ENCODE results near the gene LSS. TPM values are rescaled to one million over a fixed set of nuclear protein-coding genes. Genes with fewer than 3 reads are reported as not detected.

LSS gene
- total RNA-seq, 2 donors from 2014 or later = 38.9 to 68.9 TPM

GRCh38 chr21:46254208-46254975, 25.8 kb upstream of the LSS start:
- 81 to 93% methylated on average over 10 to 12 of the region's 12 CpGs for WGBS, 2 donors
- TF ChIP-seq POLR2A (IDR thresholded peaks at IDR 0.05) (no peak), CTCF (IDR thresholded peaks at IDR 0.05) (no peak)
- ATAC-seq (no peak), DNase-seq (no peak)
- Histone ChIP-seq H3K36me3 (replicated peaks in 1 of 2; ENCODE audit: insufficient read depth in 1 of 2, low read depth in 2 of 2) (peaks cover 13 to 63% of the 10 kb centered on the region in 2 donors), H3K4me1 (no peaks in the 10 kb centered on the region), H3K9me3 (no peaks in the 10 kb centered on the region), H3K27ac (no peak overlapping the region), H3K27me3 (no peaks in the 10 kb centered on the region), H3K4me3 (no peak overlapping the region)
- intact Hi-C loops (cut with DNase I) = no loop called here

GRCh38 chr21:46253610-46254124, 25.1 kb upstream of the LSS start:
- DNase-seq (no peak), ATAC-seq (no peak)
- H3K27ac ChIP-seq = no peak overlapping the region
- no peaks in the 10 kb centered on the region for H3K27me3 ChIP-seq
- intact Hi-C loops (cut with DNase I) = no loop called here
- no peaks in the 10 kb centered on the region for H3K4me1 ChIP-seq
- no peaks in the 10 kb centered on the region for H3K9me3 ChIP-seq
- peaks cover 7 to 59% of the 10 kb centered on the region in 2 donors for H3K36me3 ChIP-seq (replicated peaks in 1 of 2; ENCODE audit: insufficient read depth in 1 of 2, low read depth in 2 of 2)
- 77 to 87% methylated on average over 6 to 8 of the region's 8 CpGs for WGBS, 2 donors
- H3K4me3 ChIP-seq = no peak overlapping the region
- TF ChIP-seq POLR2A (IDR thresholded peaks at IDR 0.05) (no peak), CTCF (IDR thresholded peaks at IDR 0.05) (no peak)

GRCh38 chr21:46252840-46253239, 24.3 kb upstream of the LSS start:
- intact Hi-C loops (cut with DNase I) = no loop called here
- no peak overlapping the region for H3K4me3 ChIP-seq
- WGBS, 2 donors = 90 to 95% methylated on average over 4 of the region's 4 CpGs
- no peaks in the 10 kb centered on the region for H3K9me3 ChIP-seq
- DNase-seq (no peak), ATAC-seq (no peak)
- no peaks in the 10 kb centered on the region for H3K27me3 ChIP-seq
- peaks cover 7 to 56% of the 10 kb centered on the region in 2 donors for H3K36me3 ChIP-seq (replicated peaks in 1 of 2; ENCODE audit: insufficient read depth in 1 of 2, low read depth in 2 of 2)
- H3K27ac ChIP-seq = no peak overlapping the region
- no peak for TF ChIP-seq POLR2A (IDR thresholded peaks at IDR 0.05)
- no peak for TF ChIP-seq CTCF (IDR thresholded peaks at IDR 0.05)
- no peaks in the 10 kb centered on the region for H3K4me1 ChIP-seq

GRCh38 chr21:46250146-46250725, 21.7 kb upstream of the LSS start:
- Histone ChIP-seq H3K27me3 (no peaks in the 10 kb centered on the region), H3K27ac (no peak overlapping the region), H3K4me1 (no peaks in the 10 kb centered on the region), H3K4me3 (no peak overlapping the region), H3K36me3 (replicated peaks in 1 of 2; ENCODE audit: insufficient read depth in 1 of 2, low read depth in 2 of 2) (peaks cover 4 to 47% of the 10 kb centered on the region in 2 donors), H3K9me3 (no peaks in the 10 kb centered on the region)
- intact Hi-C loops (cut with DNase I) = no loop called here
- 90 to 91% methylated on average over 4 to 6 of the region's 6 CpGs for WGBS, 2 donors
- TF ChIP-seq CTCF (IDR thresholded peaks at IDR 0.05) (no peak), POLR2A (IDR thresholded peaks at IDR 0.05) (no peak)
- no peak for DNase-seq
- no peak for ATAC-seq
